Measurements from ENCODE around the gene CCDC88B.

- no peak for TF ChIP-seq CTCF (IDR thresholded peaks at IDR 0.05; ENCODE audit: insufficient read depth, low read length, poor library complexity, severe bottlenecking)
- TF ChIP-seq EZH2phosphoT487 (conservative IDR thresholded peaks at IDR 0.05; ENCODE audit: low read length): no peak
Observed at GRCh38 chr11:64296830-64297698, 42.9 kb upstream of the CCDC88B start.

Data from SU-DHL-6 (cell line).